ENCODE data around the gene KIF3A. TPM values are rescaled to one million over a fixed set of nuclear protein-coding genes. Genes with fewer than 3 reads are reported as not detected.
"Not testable (repeated sequence)": the region's sequence is repeated elsewhere in the genome, so short reads cannot be mapped to it uniquely, and the experiment has no call there.

The KIF3A gene
- total RNA-seq, 1 donor from 2014 or later = 5.2 TPM

DNA sequence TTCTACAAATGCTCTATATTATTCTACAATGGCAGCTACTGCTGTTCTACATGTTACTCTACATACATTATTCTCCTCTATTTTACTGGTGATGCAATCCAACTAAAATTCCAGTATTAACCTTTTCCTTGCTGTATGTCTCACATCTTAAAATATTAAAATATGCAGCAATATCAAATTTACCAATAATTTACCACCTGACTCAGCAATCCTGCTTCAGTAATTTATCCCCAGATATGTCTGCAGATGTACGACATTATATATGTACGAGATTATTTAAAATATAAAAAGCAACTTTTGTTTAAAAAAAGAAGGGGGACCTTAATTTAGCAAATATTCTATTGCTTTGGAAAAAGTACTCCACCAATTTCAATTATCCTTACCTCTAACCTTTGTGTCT is 11.6 kb downstream of the KIF3A start:
- no peak for DNase-seq (ENCODE audit: low spot score)

DNA sequence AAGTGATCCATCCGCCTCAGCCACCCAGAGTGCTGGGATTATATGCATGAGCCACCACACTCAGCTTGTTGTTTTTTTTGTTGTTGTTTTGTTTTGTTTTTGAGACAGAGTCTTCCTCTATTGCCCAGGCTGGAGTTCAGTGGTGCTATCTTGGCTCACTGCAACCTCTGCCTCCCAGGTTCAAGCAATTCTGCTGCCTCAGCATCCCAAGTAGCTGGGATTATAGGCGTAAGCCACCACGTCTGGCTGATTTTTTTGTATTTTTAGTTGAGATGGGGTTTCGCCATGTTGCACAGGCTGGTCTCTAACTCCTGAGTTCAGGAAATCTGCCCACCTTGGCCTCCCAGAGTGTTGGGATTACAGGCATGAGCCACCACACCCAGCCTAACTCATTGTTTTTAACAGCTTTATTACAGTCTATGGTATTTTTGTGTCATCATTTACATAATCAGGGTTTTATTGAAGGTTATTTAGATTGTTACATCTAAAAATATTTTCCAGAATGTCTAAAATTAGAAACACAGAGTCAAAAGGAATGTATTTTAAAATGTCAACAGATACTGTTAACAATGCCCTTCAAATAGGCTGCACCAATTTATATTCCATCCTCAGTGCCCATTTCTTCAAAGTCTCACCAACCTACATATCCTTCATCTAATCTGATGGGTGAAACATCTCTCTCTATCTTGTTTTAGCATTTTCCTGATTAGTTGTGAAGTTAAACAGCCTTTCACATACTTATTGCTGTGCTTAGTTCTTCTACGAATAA is 18.6 kb downstream of the KIF3A start:
- DNase-seq (ENCODE audit: low spot score) = no peak

DNA sequence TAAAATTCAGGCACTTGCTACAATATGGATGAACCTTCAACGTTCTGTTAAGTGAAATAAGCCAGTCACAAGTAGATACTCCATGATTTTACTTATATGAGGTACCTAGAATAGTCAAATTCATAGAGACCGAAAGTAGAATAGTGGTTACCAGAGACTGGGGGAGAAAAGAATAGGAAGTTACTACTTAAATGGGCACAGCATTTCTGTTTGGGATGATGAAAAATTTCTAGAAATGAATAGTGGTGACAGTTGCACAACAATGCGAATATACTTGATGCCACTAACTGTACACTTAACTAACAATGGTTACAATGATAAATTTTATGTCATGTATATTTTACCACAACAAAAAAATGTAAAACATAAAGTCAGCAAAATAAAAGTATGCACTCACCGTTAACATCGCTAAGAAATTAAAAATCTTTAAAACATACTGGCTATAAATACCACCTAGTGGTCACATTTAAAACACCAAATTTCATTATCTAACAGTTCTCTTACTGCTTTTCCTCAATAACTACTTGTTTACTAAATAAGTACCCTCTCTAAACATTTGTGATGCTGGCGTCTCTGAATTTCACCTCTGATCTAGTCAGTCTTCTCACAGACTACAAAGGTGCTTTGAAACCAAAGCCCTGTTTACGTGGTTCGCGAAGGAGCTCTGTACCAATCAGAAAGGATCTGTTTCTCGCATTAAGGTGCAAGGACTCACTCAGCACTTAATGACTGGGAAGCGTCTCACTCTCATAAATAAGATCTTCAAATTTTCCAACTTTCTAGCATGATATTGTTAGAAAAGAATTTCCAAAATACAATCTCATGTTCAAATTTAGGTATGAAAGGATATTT is 22.7 kb downstream of the KIF3A start:
- no peak for DNase-seq (ENCODE audit: low spot score)

DNA sequence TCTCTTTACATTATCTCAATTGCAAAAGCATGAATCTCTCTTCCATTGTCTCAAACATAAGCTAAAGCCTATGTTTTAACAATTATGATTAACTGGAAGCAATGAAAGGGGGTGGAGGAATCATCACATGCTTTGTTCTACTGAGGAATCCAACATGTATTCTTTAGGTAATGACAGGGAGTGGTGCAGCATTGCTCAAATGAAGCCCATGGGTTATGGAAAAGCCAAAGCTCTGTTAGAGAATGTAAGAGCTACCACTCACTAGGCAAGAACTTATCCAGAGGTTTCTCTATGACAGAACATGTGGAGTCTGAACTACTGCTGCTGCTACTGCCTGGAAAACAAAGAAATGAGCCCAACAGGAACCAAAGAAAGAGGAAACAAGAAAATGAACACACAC is 28.7 kb downstream of the KIF3A start:
- no peak for DNase-seq (ENCODE audit: low spot score)

DNA sequence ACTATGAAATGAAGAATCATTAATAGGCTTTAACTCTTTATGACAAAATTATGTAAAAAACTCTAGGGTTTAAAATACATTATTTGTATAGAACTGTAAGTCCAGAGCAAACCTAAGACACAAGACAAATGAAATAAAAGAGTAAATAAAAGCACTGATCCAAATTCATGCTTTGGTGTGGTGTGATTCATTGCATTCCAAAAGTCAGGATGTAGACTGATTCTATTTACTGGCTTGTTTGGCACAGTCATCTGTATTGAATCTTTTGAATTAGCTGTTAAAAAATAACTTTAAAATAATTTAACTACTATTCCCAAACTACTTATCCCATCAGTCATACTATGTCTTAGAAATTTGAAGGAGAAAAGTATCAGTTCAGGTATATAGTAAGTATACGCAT is 32.5 kb downstream of the KIF3A start:
- no peak for DNase-seq (ENCODE audit: low spot score)

DNA sequence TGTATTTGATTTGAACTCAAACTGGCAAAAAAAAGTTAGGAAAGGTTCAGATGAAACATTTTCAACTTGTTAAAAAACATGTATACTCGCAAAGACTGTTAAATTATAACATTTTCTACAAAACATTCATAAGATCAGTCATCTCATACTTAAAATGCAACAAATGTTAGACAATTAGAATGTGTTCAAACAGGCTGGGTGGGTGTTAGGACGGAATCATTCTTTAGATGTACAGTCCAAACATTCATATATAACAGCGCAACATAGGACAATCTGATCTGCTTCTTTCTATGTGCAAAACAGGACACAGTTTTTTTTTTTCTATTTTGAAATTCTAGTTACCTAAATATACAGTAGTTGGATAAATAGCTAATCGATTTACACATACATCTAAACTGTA is 41.4 kb downstream of the KIF3A start:
- no peak for DNase-seq (ENCODE audit: low spot score)

DNA sequence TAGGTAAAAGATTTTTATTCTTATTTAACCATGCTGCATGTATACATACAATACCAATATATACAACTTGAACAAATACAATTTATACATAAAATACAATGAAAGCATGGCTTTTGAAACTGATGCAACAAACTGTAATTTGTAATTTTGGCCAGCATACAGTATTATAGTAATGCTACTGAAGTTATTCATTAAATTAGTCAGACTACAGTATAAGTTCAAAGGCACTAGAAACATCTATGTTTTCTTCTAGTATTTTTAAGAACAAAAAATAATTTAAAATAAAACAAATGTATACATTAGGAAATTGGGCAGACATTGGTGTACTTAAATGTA is 44.7 kb downstream of the KIF3A start:
- DNase-seq (ENCODE audit: low spot score) = no peak

DNA sequence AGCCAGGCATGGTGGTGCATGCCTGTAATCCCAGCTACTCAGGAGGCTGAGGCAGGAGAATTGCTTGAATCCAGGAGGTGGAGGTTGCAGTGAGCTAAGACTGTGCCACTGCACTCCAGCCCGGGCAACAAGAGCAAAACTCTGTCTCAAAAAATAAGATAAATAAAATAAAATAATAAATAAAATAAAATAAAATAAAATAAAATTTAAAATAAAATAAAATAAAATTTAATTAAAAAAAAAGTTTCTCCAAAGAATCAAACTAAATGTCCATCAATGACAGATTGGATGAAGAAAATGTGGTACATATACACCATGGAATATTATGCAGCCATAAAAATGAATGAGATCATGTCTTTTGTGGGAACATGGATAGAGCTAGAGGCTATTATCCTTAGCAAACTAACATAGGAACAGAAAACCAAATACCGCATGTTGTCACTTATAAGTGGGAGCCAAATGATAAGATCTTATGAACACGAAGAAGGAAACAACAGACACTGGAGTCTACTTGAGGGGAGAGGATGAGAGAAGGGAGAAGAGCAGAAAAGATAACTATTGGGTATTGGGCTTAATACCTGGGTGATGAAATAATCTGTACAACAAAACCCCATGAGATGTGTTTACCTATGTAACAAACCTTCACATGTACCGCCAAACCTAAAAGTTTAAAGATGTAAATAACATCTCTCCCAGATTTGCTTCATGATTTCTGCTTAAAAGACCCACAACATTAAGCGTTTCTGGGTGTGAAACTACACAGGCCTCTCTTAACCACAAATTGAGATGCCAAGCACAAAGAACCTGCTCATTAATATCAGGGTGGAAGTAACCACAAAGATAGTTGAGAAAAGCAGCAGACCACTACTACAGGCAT is 45.4 kb downstream of the KIF3A start:
- DNase-seq (ENCODE audit: low spot score) = not testable (repeated sequence)

DNA sequence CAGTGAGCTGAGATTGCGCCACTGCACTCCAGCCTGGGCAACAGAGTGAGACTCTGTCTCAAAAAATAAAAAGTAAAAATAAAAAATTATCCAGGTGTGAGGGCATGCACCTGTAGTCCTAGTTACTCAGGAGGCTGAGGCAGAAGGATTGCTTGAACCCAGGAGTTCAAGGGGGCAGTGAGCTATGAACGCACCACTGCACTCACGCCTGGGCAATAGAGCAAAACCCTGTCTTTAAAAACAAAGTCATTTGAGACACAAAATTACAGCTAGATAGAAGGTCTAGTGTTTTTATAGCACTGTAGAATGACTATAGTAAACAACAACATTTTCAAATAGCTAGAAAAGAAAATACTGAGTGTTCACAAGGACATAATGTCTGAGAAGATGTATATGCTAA is 47.2 kb downstream of the KIF3A start:
- DNase-seq (ENCODE audit: low spot score) = no peak

DNA sequence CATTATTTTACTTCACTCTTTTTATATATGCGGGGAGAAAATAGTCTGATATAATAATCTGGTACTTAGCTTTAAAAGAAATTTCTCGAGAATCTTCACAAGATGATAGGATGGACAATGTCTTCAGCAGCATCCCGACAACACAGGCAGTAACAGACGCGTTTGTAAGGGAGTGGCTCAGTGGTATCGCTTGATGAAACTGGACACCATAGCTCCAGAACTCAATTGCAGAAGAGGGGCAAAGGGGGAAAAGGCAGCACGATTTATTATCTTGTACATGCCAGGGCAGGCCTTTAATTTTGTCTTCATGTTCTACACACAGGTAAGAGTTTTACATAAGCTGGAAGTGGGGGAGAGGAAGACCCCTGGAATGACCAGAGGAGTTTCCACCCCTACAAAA is 47.8 kb downstream of the KIF3A start:
- no peak for DNase-seq (ENCODE audit: low spot score)

DNA sequence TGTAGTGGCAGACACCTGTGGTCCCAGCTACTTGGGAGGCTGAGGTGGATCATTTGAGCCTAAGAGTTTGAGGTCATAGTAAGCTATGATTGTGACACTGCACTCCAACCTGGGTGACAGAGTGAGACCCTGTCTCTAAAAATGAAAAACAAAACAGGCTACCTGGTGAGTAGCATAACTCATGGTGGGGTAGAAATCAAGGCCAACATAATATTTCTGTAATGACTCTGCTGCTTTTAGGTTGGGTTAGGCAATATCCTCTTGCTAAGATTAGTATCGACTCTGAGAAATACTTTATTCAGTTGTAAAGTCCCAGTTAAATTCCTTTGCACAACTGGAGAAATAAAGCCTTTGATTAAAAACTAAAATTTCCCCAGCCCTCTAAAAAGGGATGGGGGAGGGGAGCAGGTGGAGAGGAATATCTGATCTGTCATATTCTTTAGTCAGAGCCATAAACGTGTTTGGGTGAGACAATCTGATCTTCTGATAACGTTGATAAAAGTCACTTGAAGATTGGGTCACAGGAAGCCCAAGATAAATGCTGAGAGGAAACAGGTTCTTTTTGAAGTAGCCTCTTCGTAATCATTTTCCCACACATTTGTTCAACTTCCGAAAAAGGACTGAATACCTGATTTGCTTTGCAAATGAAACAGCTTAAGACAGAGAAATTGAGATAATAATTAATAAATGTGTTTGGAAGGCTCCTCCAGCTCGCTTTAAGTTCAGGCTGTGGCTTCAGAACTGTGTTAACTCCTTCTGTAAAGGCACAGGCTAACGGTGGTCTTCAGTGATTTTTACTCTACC is 48.6 kb downstream of the KIF3A start:
- no peak for DNase-seq (ENCODE audit: low spot score)

DNA sequence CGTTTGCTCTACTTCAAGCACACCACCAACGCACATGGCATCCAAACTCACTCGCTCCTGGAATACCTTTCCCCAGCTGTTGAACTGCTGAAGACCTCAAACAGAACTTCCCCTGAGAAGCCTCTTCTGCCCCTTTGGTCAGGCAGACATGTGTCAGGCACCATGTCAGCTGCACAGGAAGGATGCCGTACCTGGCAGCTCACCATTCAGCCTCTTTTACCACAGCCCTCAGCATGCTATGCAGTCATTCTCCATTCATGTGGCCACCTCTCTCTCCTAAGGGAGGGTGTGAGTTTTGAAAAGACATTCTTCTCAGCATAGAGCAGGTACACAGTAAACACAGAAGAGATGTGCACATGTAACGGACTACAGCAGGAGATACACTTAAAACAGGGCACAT is 49.4 kb downstream of the KIF3A start:
- no peak for DNase-seq (ENCODE audit: low spot score)

DNA sequence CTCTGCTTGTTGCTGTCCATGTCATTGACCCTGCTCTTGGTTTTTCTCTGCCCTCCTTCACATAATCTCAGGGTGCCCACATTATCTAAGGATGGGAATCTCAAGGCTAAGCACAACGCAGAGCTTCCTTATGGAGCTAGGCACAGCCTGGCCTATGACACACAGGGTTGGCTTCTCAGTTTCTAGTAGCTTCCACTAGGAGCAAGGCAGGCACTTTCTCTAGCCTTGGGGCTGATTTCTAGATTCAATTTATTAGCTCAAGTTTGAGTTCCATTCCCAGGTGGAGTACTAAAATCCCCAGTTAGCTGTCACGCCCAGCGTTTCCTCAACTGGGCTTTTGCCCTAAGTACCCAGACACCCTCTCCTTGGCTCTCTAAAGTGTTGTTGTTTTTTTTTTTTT is 51.2 kb downstream of the KIF3A start:
- no peak for DNase-seq (ENCODE audit: low spot score)

DNA sequence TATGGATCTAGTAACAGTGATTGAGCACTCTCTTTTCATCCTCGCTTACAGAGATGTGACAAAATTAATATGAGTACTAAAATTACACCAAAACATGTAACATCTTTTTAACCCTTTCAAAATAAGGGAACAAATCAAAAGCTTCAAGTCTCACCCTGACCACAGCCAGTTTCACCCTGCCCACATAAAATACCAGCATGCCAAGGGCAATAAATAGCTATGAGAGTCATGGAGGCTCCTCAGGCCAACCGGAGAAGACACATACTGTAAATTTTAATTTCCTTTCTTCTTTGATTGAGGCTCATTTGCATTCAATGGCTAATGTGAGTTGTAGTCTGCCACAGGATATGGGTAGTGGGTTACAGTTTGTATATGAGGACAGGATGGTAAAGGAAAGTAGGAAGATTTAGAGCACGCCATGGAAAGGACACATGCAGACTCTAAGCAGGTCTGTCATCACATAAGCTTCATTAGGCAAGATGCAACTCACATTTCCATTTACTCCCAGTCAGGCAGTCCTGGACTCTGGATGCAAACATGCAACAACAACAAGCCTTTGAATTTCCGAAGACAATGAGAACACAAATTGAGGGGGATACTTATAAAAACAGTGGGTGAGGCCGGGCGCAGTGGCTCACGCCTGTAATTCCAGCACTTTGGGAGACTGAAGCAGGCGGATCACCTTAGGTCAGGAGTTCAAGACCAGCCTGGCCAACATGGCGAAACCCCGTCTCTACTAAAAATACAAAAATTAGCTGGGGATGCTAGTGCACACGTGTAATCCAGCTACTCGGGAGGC is 52.2 kb downstream of the KIF3A start:
- no peak for DNase-seq (ENCODE audit: low spot score)

DNA sequence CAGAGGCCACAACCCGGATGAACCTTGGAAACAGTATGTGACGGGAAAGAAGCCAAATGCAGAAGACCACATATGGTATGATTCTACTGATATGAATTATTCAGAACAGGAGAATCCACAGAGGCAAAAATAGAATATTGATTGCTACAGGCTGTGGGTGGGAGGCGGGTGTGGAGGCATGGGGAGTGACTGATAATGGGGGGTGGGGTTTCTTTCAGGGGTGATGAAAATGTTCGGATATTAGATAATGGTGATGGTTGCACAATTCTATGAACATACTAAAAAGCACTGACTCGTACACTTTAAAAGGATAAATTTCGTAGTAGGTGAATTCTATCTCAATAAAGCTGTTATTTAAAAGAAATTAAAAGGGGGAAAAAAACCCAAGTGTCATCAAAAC is 52.9 kb downstream of the KIF3A start:
- no peak for DNase-seq (ENCODE audit: low spot score)

DNA sequence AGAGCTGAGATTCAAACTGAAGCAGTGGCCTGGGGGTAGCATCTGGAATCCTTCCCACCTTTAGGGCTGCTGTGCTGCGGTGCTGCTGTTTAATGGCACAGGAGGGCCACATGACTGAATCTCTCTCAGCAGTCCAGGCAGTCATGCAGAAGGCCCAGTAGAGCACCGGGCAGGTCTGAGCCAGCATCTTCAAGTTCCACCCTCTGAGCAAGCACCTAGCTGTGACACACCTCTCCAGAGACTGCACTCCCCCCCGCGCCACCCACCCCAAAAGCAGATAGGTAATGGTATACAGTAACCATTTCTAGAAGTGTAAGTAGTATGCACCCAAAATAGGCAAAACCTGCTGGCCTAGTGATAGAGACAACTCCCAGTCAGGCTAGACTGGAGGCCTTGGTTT is 55.4 kb downstream of the KIF3A start:
- DNase-seq (ENCODE audit: low spot score) = no peak

DNA sequence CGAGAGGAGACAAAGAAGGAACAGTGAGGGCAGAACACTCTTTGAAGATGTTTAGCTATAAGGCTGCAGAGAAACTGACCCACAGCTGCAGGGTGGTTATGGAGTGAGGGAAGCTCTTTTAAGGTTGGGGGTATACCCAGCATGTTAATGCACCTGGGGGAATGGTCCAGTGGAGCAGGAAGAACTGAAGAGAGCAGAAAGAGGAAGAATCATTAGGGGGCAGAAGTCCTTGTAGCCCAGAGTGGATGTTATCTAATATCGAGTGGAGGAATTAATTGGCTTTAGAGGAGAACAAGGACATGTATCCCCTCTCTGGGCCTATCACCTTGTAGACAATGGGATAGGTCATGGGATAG is 55.9 kb downstream of the KIF3A start:
- no peak for DNase-seq (ENCODE audit: low spot score)

DNA sequence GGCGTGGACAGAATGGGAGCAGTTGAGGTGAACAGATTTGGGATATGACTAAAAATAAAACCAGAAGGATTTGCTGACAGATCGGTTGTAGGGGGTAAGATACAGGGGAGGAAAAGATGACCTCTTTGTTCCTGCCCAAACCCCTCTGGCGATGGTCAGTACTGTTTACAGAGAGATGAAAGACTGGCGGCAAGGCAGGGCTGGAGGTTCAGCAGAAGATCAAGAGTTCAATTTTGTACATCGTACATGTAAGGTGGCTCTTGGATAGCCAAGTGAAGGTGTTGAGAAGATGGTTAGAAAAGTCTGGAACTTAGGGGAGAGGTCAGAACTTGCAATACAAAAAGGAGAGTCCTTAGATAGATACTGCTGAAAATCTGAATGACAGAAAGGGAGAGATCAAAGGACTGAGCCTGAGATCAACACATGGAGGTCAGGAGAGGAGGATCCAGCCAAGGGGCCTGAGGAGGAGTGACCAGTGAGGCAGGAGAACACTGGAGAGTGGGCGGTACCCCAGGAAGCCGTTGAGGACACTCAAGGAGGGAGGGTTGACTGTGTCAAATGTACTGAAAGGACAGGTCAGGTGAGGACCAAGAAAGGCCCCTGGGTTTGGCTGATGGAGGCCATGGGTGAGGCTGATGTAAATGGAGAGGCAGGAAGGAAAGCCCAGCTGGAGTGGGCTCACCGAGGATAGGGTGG is 56.4 kb downstream of the KIF3A start:
- DNase-seq (ENCODE audit: low spot score) = no peak

DNA sequence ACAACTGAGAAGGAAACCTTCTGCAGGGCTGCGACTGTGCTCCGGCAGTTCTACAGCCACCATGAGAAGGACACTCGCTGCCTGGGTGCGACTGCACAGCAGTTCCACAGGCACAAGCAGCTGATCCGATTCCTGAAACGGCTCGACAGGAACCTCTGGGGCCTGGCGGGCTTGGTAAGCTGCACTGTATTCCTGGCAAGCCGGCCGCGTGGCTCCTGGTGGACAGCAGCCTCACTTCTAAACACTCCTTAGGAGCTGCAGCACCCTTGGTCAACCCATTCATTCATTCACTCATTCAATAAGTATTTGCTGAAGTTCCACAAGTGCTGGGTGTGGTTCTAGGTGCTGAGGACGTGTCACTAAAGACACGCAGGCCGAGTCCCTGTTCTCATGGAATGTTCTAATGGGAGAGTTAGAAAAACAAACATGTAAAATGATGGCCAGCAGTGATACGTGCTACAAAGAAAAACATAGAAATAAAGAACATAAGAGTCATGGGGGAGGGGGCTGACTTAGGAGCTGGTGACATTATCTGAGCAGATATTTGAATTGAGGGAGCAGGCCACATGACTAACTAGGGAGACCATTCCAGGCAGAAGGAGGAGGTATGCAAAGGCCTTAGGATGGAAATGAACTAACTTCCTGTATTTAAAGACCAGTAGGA is 57.5 kb downstream of the KIF3A start:
- no peak for DNase-seq (ENCODE audit: low spot score)
